A549 (cell line): ENCODE measurements around the gene ITGA8.

Source experiments
- CEBPB ChIP-seq, 2 experiments: fragments of >200 bp in 1 of 2; sonication (Bioruptor Twin) in 1 of 2; formaldehyde crosslinking in 1 of 2; IDR thresholded peaks; 2 replicates each; pipeline ENCODE4 v1.6.1; 2012 to 2016
- EP300 ChIP-seq, 2 experiments: fragments of >200 bp; sonication (Bioruptor Twin); formaldehyde crosslinking; IDR thresholded peaks; 2 replicates in 1 of 2; 3 replicates in 1 of 2; pipeline ENCODE4 v1.6.1; 2016 to 2017
- MYC ChIP-seq: IDR thresholded peaks from 2 replicates; pipeline ENCODE4 v1.6.1; 2012; ENCODE audit warnings: mild to moderate bottlenecking, inconsistent platforms, low read length, improper control_type of control experiment, borderline replicate concordance
- POLR2A ChIP-seq: IDR thresholded peaks from 2 replicates; pipeline ENCODE4 v1.6.1; 2012; ENCODE audit warnings: mild to moderate bottlenecking, low read length
- TF ChIP-seq, protein P1 (sequence below): fragments of >200 bp; sonication (Bioruptor Twin); formaldehyde crosslinking; IDR thresholded peaks from 3 replicates; pipeline ENCODE4 v1.5.1; 2016

DNA sequence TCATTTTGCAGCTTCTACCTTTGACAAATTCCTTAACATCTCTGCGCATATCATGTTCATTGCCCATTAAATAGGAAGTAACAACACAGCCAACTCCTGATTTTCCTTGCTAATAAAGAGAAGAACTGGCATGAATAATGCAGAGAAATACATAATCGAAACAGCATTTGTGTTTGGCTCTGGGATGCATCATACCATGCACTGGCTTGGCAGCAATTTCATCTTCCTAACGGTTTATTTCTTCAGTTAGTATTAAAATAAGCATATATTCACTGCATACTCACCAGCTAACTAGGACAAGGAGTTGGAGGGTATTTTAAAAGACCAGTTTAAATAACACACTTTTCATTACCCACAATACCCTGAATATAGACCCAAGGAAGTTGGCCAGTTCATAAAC lies 132.5 kb downstream of the ITGA8 start:
- no peak for TF ChIP-seq CEBPB (IDR thresholded peaks at IDR 0.05)
- TF ChIP-seq, protein P1, sequence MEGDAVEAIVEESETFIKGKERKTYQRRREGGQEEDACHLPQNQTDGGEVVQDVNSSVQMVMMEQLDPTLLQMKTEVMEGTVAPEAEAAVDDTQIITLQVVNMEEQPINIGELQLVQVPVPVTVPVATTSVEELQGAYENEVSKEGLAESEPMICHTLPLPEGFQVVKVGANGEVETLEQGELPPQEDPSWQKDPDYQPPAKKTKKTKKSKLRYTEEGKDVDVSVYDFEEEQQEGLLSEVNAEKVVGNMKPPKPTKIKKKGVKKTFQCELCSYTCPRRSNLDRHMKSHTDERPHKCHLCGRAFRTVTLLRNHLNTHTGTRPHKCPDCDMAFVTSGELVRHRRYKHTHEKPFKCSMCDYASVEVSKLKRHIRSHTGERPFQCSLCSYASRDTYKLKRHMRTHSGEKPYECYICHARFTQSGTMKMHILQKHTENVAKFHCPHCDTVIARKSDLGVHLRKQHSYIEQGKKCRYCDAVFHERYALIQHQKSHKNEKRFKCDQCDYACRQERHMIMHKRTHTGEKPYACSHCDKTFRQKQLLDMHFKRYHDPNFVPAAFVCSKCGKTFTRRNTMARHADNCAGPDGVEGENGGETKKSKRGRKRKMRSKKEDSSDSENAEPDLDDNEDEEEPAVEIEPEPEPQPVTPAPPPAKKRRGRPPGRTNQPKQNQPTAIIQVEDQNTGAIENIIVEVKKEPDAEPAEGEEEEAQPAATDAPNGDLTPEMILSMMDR: no peak
- TF ChIP-seq EP300 (IDR thresholded peaks at IDR 0.05): no peak
- no peak for TF ChIP-seq POLR2A
- no peak for TF ChIP-seq MYC
